ENCODE measurements around the gene MIEF2.

DNA sequence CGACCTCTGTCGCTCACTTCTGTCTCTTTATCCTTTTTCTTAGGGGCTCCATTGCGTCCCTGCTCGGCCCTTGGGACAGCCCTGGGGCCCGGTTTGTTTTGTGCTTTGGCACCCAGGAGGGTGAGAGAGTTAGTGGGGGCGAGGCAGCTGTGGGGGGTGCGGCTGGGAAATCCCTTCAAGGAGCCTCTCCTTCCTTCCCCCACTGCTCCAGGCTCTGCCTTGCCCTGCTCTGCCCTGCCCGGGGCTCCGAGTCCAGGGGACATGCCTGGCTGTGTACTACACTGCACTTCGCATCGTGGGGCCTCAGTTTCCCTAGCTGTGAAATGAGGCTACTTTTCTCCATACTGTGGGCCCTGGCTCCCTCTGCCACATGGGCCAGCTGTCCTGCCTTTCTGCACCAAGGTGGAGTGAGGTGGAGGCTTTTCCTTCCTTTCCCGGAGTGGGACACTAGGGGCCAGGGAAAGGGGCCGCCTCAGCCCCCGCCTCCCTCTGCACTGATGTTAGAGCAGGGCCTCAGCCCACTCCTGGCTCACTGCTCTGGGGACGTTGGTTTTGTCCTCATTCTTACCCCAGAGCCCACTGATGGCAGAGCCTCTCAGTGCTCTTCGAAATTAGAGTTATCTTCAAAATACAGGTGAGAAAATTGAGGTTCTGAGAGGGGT lies 34.0 kb upstream of the MIEF2 start:
- TF ChIP-seq EZH2phosphoT487 (IDR thresholded peaks at IDR 0.05; ENCODE audit: borderline replicate concordance) = no peak
- TF ChIP-seq, protein P1, sequence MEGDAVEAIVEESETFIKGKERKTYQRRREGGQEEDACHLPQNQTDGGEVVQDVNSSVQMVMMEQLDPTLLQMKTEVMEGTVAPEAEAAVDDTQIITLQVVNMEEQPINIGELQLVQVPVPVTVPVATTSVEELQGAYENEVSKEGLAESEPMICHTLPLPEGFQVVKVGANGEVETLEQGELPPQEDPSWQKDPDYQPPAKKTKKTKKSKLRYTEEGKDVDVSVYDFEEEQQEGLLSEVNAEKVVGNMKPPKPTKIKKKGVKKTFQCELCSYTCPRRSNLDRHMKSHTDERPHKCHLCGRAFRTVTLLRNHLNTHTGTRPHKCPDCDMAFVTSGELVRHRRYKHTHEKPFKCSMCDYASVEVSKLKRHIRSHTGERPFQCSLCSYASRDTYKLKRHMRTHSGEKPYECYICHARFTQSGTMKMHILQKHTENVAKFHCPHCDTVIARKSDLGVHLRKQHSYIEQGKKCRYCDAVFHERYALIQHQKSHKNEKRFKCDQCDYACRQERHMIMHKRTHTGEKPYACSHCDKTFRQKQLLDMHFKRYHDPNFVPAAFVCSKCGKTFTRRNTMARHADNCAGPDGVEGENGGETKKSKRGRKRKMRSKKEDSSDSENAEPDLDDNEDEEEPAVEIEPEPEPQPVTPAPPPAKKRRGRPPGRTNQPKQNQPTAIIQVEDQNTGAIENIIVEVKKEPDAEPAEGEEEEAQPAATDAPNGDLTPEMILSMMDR (conservative IDR thresholded peaks at IDR 0.05; ENCODE audit: low read length) = no peak

Measured in Loucy (cell line).